Measurements from ENCODE around the gene CHD9NB. TPM values are rescaled to one million over a fixed set of nuclear protein-coding genes. Genes with fewer than 3 reads are reported as not detected.

The CHD9NB gene
- total RNA-seq, 1 experiment from 2014 or later: 2.8 TPM

- intact Hi-C loops (cut with micrococcal nuclease; ENCODE audit: unreplicated experiment): loop anchor here (2.0 to 5.0 kb wide), 2 partner anchors 832 to 955 kb away; no protein-coding TSS in a partner anchor
- POLR2A ChIA-PET (ENCODE audit: unreplicated experiment): no interaction called here
- Histone ChIP-seq H4K20me1 (ENCODE audit: insufficient read depth) (no peaks in the 10 kb centered on the region), H3K79me2 (ENCODE audit: low read depth) (no peaks in the 10 kb centered on the region), H2AFZ (no peak overlapping the region), H3K27me3 (ENCODE audit: insufficient read depth, low read depth) (no peaks in the 10 kb centered on the region), H3K4me1 (replicated peaks; ENCODE audit: insufficient read depth) (no peaks in the 10 kb centered on the region), H3K9me2 (ENCODE audit: insufficient read depth) (no peaks in the 10 kb centered on the region), H3K4me3 (no peak overlapping the region), H3K9me3 (ENCODE audit: insufficient read depth, low read depth) (no peaks in the 10 kb centered on the region), H3K4me2 (no peak overlapping the region), H3K36me3 (ENCODE audit: low read depth) (no peaks in the 10 kb centered on the region), H3F3A (ENCODE audit: insufficient read depth, low read depth) (no peaks in the 10 kb centered on the region), H3K27ac (no peak overlapping the region)
- CTCF ChIA-PET: interaction anchor here (0.7 kb wide), 1 partner anchor 148 kb away, joined by 4 read pairs; no protein-coding TSS in a partner anchor
- TF ChIP-seq CTCF (conservative IDR thresholded peaks at IDR 0.05): peak; percentile 81
- no peak for TF ChIP-seq EZH2 (IDR thresholded peaks at IDR 0.05; ENCODE audit: low read depth)
- peak in 1 of 2 experiments; percentile 32 for DNase-seq
- BruUV-seq (replicated peaks): no TSS peak
Measured at GRCh38 chr16:53022374-53022773, 30.3 kb downstream of the CHD9NB start.

GRCh38 chr16:53018834-53019416, 33.8 kb downstream of the CHD9NB start:
- CTCF ChIA-PET: no interaction called here
- H3K4me1 ChIP-seq (replicated peaks; ENCODE audit: insufficient read depth): no peaks in the 10 kb centered on the region

GRCh38 chr16:53014287-53014686, 38.4 kb downstream of the CHD9NB start:
- no peak for TF ChIP-seq EZH2 (IDR thresholded peaks at IDR 0.05; ENCODE audit: low read depth)
- no peak for TF ChIP-seq CTCF (conservative IDR thresholded peaks at IDR 0.05)
- H3K4me3 ChIP-seq: no peak overlapping the region
- CTCF ChIA-PET: no interaction called here
- DNase-seq: no peak
- no peak overlapping the region for H3K27ac ChIP-seq
- no peaks in the 10 kb centered on the region for H3K4me1 ChIP-seq (replicated peaks; ENCODE audit: insufficient read depth)
- no TSS peak for BruUV-seq (replicated peaks)
- no peaks in the 10 kb centered on the region for H3K9me2 ChIP-seq (ENCODE audit: insufficient read depth)
- peaks cover 8% of the 10 kb centered on the region; the same call in 1 of the 2 replicates for H3K27me3 ChIP-seq (ENCODE audit: insufficient read depth, low read depth)
- H4K20me1 ChIP-seq (ENCODE audit: insufficient read depth): no peaks in the 10 kb centered on the region
- H3K79me2 ChIP-seq (ENCODE audit: low read depth): no peaks in the 10 kb centered on the region
- H3K4me2 ChIP-seq: no peak overlapping the region
- intact Hi-C loops (cut with micrococcal nuclease; ENCODE audit: unreplicated experiment): no loop called here
- H3K36me3 ChIP-seq (ENCODE audit: low read depth): no peaks in the 10 kb centered on the region
- POLR2A ChIA-PET (ENCODE audit: unreplicated experiment): no interaction called here
- no peaks in the 10 kb centered on the region for H3K9me3 ChIP-seq (ENCODE audit: insufficient read depth, low read depth)
- H3F3A ChIP-seq (ENCODE audit: insufficient read depth, low read depth): no peaks in the 10 kb centered on the region
- no peak overlapping the region for H2AFZ ChIP-seq

More at GRCh38 chr16:53018834-53019416, 33.8 kb downstream of the CHD9NB start:
- Histone ChIP-seq H3K27ac (no peak overlapping the region), H3K9me3 (ENCODE audit: insufficient read depth, low read depth) (no peaks in the 10 kb centered on the region), H3K79me2 (ENCODE audit: low read depth) (no peaks in the 10 kb centered on the region), H3K27me3 (ENCODE audit: insufficient read depth, low read depth) (peaks cover 8% of the 10 kb centered on the region; the same call in 1 of the 2 replicates), H3K9me2 (ENCODE audit: insufficient read depth) (no peaks in the 10 kb centered on the region), H3K4me3 (no peak overlapping the region), H4K20me1 (ENCODE audit: insufficient read depth) (no peaks in the 10 kb centered on the region), H3K4me2 (no peak overlapping the region), H2AFZ (no peak overlapping the region), H3K36me3 (ENCODE audit: low read depth) (no peaks in the 10 kb centered on the region), H3F3A (ENCODE audit: insufficient read depth, low read depth) (no peaks in the 10 kb centered on the region)
- intact Hi-C loops (cut with micrococcal nuclease; ENCODE audit: unreplicated experiment): no loop called here
- POLR2A ChIA-PET (ENCODE audit: unreplicated experiment): interaction anchor here (0.7 kb wide), 1 partner anchor 19 kb away, joined by 5 read pairs; no protein-coding TSS in a partner anchor
- TF ChIP-seq CTCF (conservative IDR thresholded peaks at IDR 0.05): no peak
- TF ChIP-seq EZH2 (IDR thresholded peaks at IDR 0.05; ENCODE audit: low read depth): no peak
- no peak for DNase-seq
- no TSS peak for BruUV-seq (replicated peaks)
